IMR-90 (cell line): ENCODE results near the gene SDS. TPM values are rescaled to one million over a fixed set of nuclear protein-coding genes. Genes with fewer than 3 reads are reported as not detected.

Experiments
- ATAC-seq: fragments of 200-7000 bp; cut with Tn5 transposase; 2 replicates; pipeline ENCODE4 v1.9.1; 2020; ENCODE audit warnings: low read depth, mild to moderate bottlenecking, moderate library complexity
- BruUV-seq: library from RNA; stranded (reverse); fragments of 400-500 nt; replicated peaks from 2 replicates; lab custom pipeline; 2021; lab: Mats Ljungman, UMichigan
- CTCF ChIA-PET: fragments of 300-600 bp; formaldehyde crosslinking; extraction: SDS; loops from one replicate; lab custom pipeline; 2021; ENCODE audit warnings: antibody characterized with exemption; lab: Yijun Ruan, JAX
- POLR2A ChIA-PET: fragments of 300-600 bp; sonication (Branson Sonifier 250); formaldehyde crosslinking; loops from one replicate; lab custom pipeline; 2022; ENCODE audit warnings: antibody characterized with exemption; ENCODE audit not compliant: unreplicated experiment; lab: Charles Lee
- DNase-seq: peaks from one replicate; pipeline ENCODE4 v3.0.0; 2013
- H2AFZ ChIP-seq: replicated peaks from 2 replicates; pipeline ENCODE3; 2013; ENCODE audit warnings: low read length, mild to moderate bottlenecking; ENCODE audit not compliant: poor library complexity
- H2AK5ac ChIP-seq: 2 replicates; pipeline ENCODE4 v1.6.1; 2013; ENCODE audit warnings: low read depth, low read length, inconsistent platforms
- H2AK9ac ChIP-seq: replicated peaks from 2 replicates; pipeline ENCODE3; 2013; ENCODE audit warnings: mild to moderate bottlenecking, low read depth, low read length, moderate library complexity; ENCODE audit not compliant: poor library complexity
- H2BK120ac ChIP-seq: 2 replicates; pipeline ENCODE4 v1.6.1; 2013; ENCODE audit warnings: low read depth, low read length, inconsistent platforms
- H2BK15ac ChIP-seq: 3 replicates; pipeline ENCODE4 v1.6.1; 2013; ENCODE audit warnings: low read depth, low read length, inconsistent platforms
- H2BK20ac ChIP-seq: 2 replicates; pipeline ENCODE4 v1.6.1; 2013; ENCODE audit warnings: low read depth, mild to moderate bottlenecking, inconsistent platforms, low read length, moderate library complexity
- H2BK5ac ChIP-seq: 2 replicates; pipeline ENCODE4 v1.6.1; 2013; ENCODE audit warnings: mild to moderate bottlenecking, low read depth, low read length, inconsistent platforms; ENCODE audit not compliant: poor library complexity, severe bottlenecking
- H3K14ac ChIP-seq: replicated peaks from 2 replicates; pipeline ENCODE4 v1.6.1; 2013; ENCODE audit warnings: low read depth, low read length, inconsistent platforms
- H3K18ac ChIP-seq: 2 replicates; pipeline ENCODE4 v1.6.1; 2013; ENCODE audit warnings: low read depth, low read length, control low read depth
- H3K23ac ChIP-seq: 2 replicates; pipeline ENCODE4 v1.6.1; 2013; ENCODE audit warnings: low read depth, low read length, inconsistent platforms
- H3K27ac ChIP-seq: 2 replicates; pipeline ENCODE4 v1.5.1; 2013; ENCODE audit warnings: mild to moderate bottlenecking, control low read depth, low read length; ENCODE audit not compliant: insufficient read depth
- H3K27me3 ChIP-seq: 2 replicates; pipeline ENCODE4 v1.6.1; 2013; ENCODE audit warnings: low read length; ENCODE audit not compliant: control insufficient read depth, insufficient read depth
- H3K36me3 ChIP-seq: 2 replicates; pipeline ENCODE4 v1.6.1; 2013; ENCODE audit warnings: low read length, mixed read lengths; ENCODE audit not compliant: control insufficient read depth, insufficient read depth
- H3K4ac ChIP-seq: 2 replicates; pipeline ENCODE4 v1.6.1; 2013; ENCODE audit warnings: low read depth, low read length, inconsistent platforms
- H3K4me1 ChIP-seq: 2 replicates; pipeline ENCODE4 v1.6.1; 2013; ENCODE audit warnings: low read length, mixed read lengths; ENCODE audit not compliant: control insufficient read depth, insufficient read depth
- H3K4me2 ChIP-seq: 2 replicates; pipeline ENCODE4 v1.6.1; 2013; ENCODE audit warnings: low read depth, mild to moderate bottlenecking, control low read depth, low read length, moderate library complexity
- H3K4me3 ChIP-seq: 2 replicates; pipeline ENCODE4 v1.5.1; 2013; ENCODE audit warnings: low read depth, mild to moderate bottlenecking, control low read depth, low read length, moderate library complexity; ENCODE audit not compliant: insufficient read depth
- H3K56ac ChIP-seq: 2 replicates; pipeline ENCODE4 v1.6.1; 2013; ENCODE audit warnings: low read length, inconsistent platforms; ENCODE audit not compliant: insufficient read depth; ENCODE audit errors: extremely low read depth
- H3K79me1 ChIP-seq, 2 experiments: 2 replicates each; pipeline ENCODE4 v1.6.1; 2013; ENCODE audit warnings: low read length in 2 of 2, inconsistent platforms in 1 of 2, low read depth in 1 of 2
- H3K9ac ChIP-seq: 2 replicates; pipeline ENCODE4 v1.6.1; 2013; ENCODE audit warnings: low read depth, low read length, control low read depth
- H3K9me1 ChIP-seq: 2 replicates; pipeline ENCODE4 v1.6.1; 2013; ENCODE audit warnings: low read length, inconsistent platforms; ENCODE audit not compliant: insufficient read depth
- H3K9me3 ChIP-seq: 2 replicates; pipeline ENCODE4 v1.6.1; 2013; ENCODE audit warnings: low read length; ENCODE audit not compliant: control insufficient read depth, insufficient read depth
- H4K20me1 ChIP-seq: 2 replicates; pipeline ENCODE4 v1.6.1; 2013; ENCODE audit warnings: low read length, inconsistent platforms; ENCODE audit not compliant: insufficient read depth
- H4K5ac ChIP-seq: 2 replicates; pipeline ENCODE4 v1.6.1; 2013; ENCODE audit warnings: mild to moderate bottlenecking, low read depth, low read length, control low read depth
- H4K8ac ChIP-seq, 2 experiments: 2 replicates each; pipeline ENCODE4 v1.6.1; 2013; ENCODE audit warnings: low read depth in 2 of 2, low read length in 2 of 2, control low read depth in 1 of 2, inconsistent platforms in 1 of 2
- H4K91ac ChIP-seq: 2 replicates; pipeline ENCODE4 v1.6.1; 2013; ENCODE audit warnings: low read depth, low read length, inconsistent platforms; ENCODE audit not compliant: insufficient read depth
- BHLHE40 ChIP-seq: fragments of 150-350 bp; IDR thresholded peaks from 2 replicates; pipeline ENCODE4 v1.6.1; 2016; ENCODE audit warnings: mild to moderate bottlenecking, low read depth, low read length
- CEBPB ChIP-seq: IDR thresholded peaks from 2 replicates; pipeline ENCODE4 v1.6.1; 2012; ENCODE audit warnings: low read depth, low read length, improper control_type of control experiment
- CHD1 ChIP-seq: IDR thresholded peaks from 2 replicates; pipeline ENCODE4 v1.6.1; 2012; ENCODE audit warnings: low read depth, low read length, improper control_type of control experiment
- ELK1 ChIP-seq: fragments of 150-350 bp; IDR thresholded peaks from 2 replicates; pipeline ENCODE4 v1.6.1; 2016; ENCODE audit warnings: low read depth, mild to moderate bottlenecking, low read length, moderate library complexity, borderline replicate concordance
- FOS ChIP-seq: fragments of 150-350 bp; IDR thresholded peaks from 2 replicates; pipeline ENCODE4 v1.6.1; 2016; ENCODE audit warnings: low read depth, low read length
- MAZ ChIP-seq: IDR thresholded peaks from 2 replicates; pipeline ENCODE4 v1.6.1; 2012; ENCODE audit warnings: low read depth, mild to moderate bottlenecking, low read length, improper control_type of control experiment, moderate library complexity, borderline replicate concordance
- MXI1 ChIP-seq: IDR thresholded peaks from 2 replicates; pipeline ENCODE4 v1.6.1; 2012; ENCODE audit warnings: low read depth, mild to moderate bottlenecking, low read length, moderate library complexity, borderline replicate concordance
- NFE2L2 ChIP-seq: fragments of 150-350 bp; IDR thresholded peaks from 2 replicates; pipeline ENCODE4 v1.6.1; 2016; ENCODE audit warnings: low read depth, mild to moderate bottlenecking, low read length
- POLR2A ChIP-seq: IDR thresholded peaks from 2 replicates; pipeline ENCODE4 v1.6.1; 2012; ENCODE audit warnings: mild to moderate bottlenecking, low read depth, low read length
- RAD21 ChIP-seq: IDR thresholded peaks from 2 replicates; pipeline ENCODE4 v1.6.1; 2012; ENCODE audit warnings: low read length, improper control_type of control experiment
- RCOR1 ChIP-seq: IDR thresholded peaks from 2 replicates; pipeline ENCODE4 v1.6.1; 2012; ENCODE audit warnings: mild to moderate bottlenecking, low read length, improper control_type of control experiment; ENCODE audit not compliant: insufficient replicate concordance
- RFX5 ChIP-seq: IDR thresholded peaks from 2 replicates; pipeline ENCODE4 v1.8.0; 2012; ENCODE audit warnings: low read depth, mild to moderate bottlenecking, low read length, moderate library complexity
- SMC3 ChIP-seq: fragments of 150-350 bp; IDR thresholded peaks from 2 replicates; pipeline ENCODE4 v1.6.1; 2016; ENCODE audit warnings: low read depth, mild to moderate bottlenecking, antibody characterized with exemption, low read length, moderate library complexity
- USF2 ChIP-seq: fragments of 150-350 bp; IDR thresholded peaks from 2 replicates; pipeline ENCODE4 v1.6.1; 2017; ENCODE audit warnings: mild to moderate bottlenecking, antibody characterized with exemption, low read length, low read depth
- WGBS, 2 experiments: methylation state at CpG; one replicate each; pipeline versions ENCODE4 v1.1.5 to v1.1.7; 2013; ENCODE audit warnings: missing lambda C conversion rate in 2 of 2; ENCODE audit not compliant: insufficient read length in 1 of 2; ENCODE audit errors: extremely low coverage in 2 of 2; 5-methylcytosine and 5-hydroxymethylcytosine counted together
- dilution Hi-C: fragments of 300-500 bp; cut with HindIII; formaldehyde crosslinking; loops from one replicate; pipeline ENCODE4 v1.14.3; 2018; ENCODE audit warnings: low sequenced_read_pairs; ENCODE audit not compliant: unreplicated experiment
- in situ Hi-C: fragments of 300-500 bp; cut with MboI; formaldehyde crosslinking; loops from 3 replicates; pipeline ENCODE4 v1.14.3; 2019; ENCODE audit warnings: low sequenced_read_pairs, inconsistent platforms, mixed read lengths
- intact Hi-C: fragments of 100-400 bp; cut with micrococcal nuclease; formaldehyde crosslinking; loops from 2 replicates; pipeline ENCODE4 v1.10.0; 2022
- polyA plus RNA-seq, 3 experiments: library from polyadenylated mRNA; depleted of rRNA; stranded (reverse); fragments of >200 nt; gene quantifications; 2 replicates each; pipeline ENCODE4 v1.2.3, GENCODE V29; 2012; ENCODE audit warnings: low replicate concordance in 1 of 3
- total RNA-seq: library from RNA; depleted of rRNA; stranded (reverse); fragments of >200 nt; gene quantifications from 2 replicates; pipeline ENCODE4 v1.2.3, GENCODE V29; 2012

The SDS gene
- total and polyA plus RNA-seq, 2 of the 4 experiments (the other 2 are of a cell fraction) = not detected

GRCh38 chr12:113387631-113388030 is 16.1 kb downstream of the SDS start:
- no peaks in the 10 kb centered on the region for H3K4me1 ChIP-seq
- H2BK5ac ChIP-seq = no peak overlapping the region
- peaks cover 28% of the 10 kb centered on the region for H3K36me3 ChIP-seq
- H2BK20ac ChIP-seq = no peak overlapping the region
- no peak overlapping the region for H2AFZ ChIP-seq
- H3K27ac ChIP-seq = no peak overlapping the region
- no TSS peak for BruUV-seq
- intact Hi-C loops = no loop called here
- 100% methylated on average over 2 of the region's 11 CpGs; no CpG with 5 or more reads in 1 of the 2 experiments for WGBS, 2 experiments
- H3K4ac ChIP-seq = no peak overlapping the region
- H3K4me3 ChIP-seq = no peak overlapping the region
- TF ChIP-seq MAZ = no peak
- TF ChIP-seq FOS = no peak
- no peak for TF ChIP-seq POLR2A
- TF ChIP-seq BHLHE40 = no peak
- TF ChIP-seq NFE2L2 = no peak
- TF ChIP-seq RAD21 = no peak
- no peak for TF ChIP-seq SMC3
- no peak for TF ChIP-seq MXI1
- no peak for TF ChIP-seq CHD1
- no peak for TF ChIP-seq USF2
- no peak for TF ChIP-seq RCOR1
- TF ChIP-seq CEBPB = no peak
- TF ChIP-seq RFX5 = no peak
- TF ChIP-seq ELK1 = no peak
- no peaks in the 10 kb centered on the region for H4K20me1 ChIP-seq
- H4K5ac ChIP-seq = no peak overlapping the region
- H2BK15ac ChIP-seq = no peak overlapping the region
- dilution Hi-C loops = no loop called here
- no peak overlapping the region for H2BK120ac ChIP-seq
- DNase-seq (no peak), ATAC-seq (no peak)
- no peak overlapping the region for H3K9ac ChIP-seq
- no peak overlapping the region for H4K91ac ChIP-seq
- no peak overlapping the region for H4K8ac ChIP-seq
- H3K4me2 ChIP-seq = no peak overlapping the region
- H3K23ac ChIP-seq = no peak overlapping the region
- no peak overlapping the region for H3K14ac ChIP-seq
- H2AK5ac ChIP-seq = no peak overlapping the region
- H3K56ac ChIP-seq = no peak overlapping the region
- in situ Hi-C loops = no loop called here
- no peaks in the 10 kb centered on the region for H3K79me1 ChIP-seq
- no peaks in the 10 kb centered on the region for H3K9me3 ChIP-seq
- H3K27me3 ChIP-seq = no peaks in the 10 kb centered on the region
- CTCF ChIA-PET = no interaction called here
- no peak overlapping the region for H3K18ac ChIP-seq
- H3K9me1 ChIP-seq = no peaks in the 10 kb centered on the region; the same call in 1 of the 2 replicates
- POLR2A ChIA-PET = no interaction called here
- no peak overlapping the region for H2AK9ac ChIP-seq
